ENCODE data around the gene HYKK.
A peak's percentile ranks its signal among the peaks of the same experiment; 100 is the strongest.
"Not testable (repeated sequence)": the region's sequence is repeated elsewhere in the genome, so short reads cannot be mapped to it uniquely, and the experiment has no call there.

Gene HYKK

GRCh38 chr15:78506971-78507830 lies at the start of gene HYKK:
TSS of gene HYKK (plus strand) at chr15:78507577. CDS start at chr15:78513089, 5,512 bp downstream.
- DNase-seq: peak; percentile 49

- no peak for DNase-seq
Measured at GRCh38 chr15:78460737-78461136, 46.6 kb upstream of the HYKK start.

GRCh38 chr15:78461171-78461888 lies 46.0 kb upstream of the HYKK start:
- DNase-seq: no peak

- no peak for DNase-seq
Measured at GRCh38 chr15:78469031-78469430, 38.3 kb upstream of the HYKK start.

- no peak for DNase-seq
Measured at GRCh38 chr15:78477295-78477694, 30.1 kb upstream of the HYKK start.

GRCh38 chr15:78479650-78480049 lies 27.7 kb upstream of the HYKK start:
- no peak for DNase-seq

GRCh38 chr15:78481917-78482316 lies 25.5 kb upstream of the HYKK start:
- no peak for DNase-seq

GRCh38 chr15:78492872-78493271 lies 14.5 kb upstream of the HYKK start:
- no peak for DNase-seq

GRCh38 chr15:78501857-78502256 lies 5.5 kb upstream of the HYKK start:
- no peak for DNase-seq

GRCh38 chr15:78502641-78503040 lies 4.7 kb upstream of the HYKK start:
- no peak for DNase-seq

GRCh38 chr15:78507831-78508160 lies 419 bp downstream of the HYKK start:
- no peak for DNase-seq

GRCh38 chr15:78508272-78508671 lies 895 bp downstream of the HYKK start:
- DNase-seq: no peak

- no peak for DNase-seq
Measured at GRCh38 chr15:78509726-78510312, 2.4 kb downstream of the HYKK start.

- not testable (repeated sequence) for DNase-seq
Measured at GRCh38 chr15:78520035-78520434, 12.7 kb downstream of the HYKK start.

GRCh38 chr15:78524230-78524629 lies 16.9 kb downstream of the HYKK start:
- DNase-seq: no peak

- no peak for DNase-seq
Measured at GRCh38 chr15:78527325-78527724, 19.9 kb downstream of the HYKK start.

- DNase-seq: no peak
Measured at GRCh38 chr15:78533331-78533730, 26.0 kb downstream of the HYKK start.

- DNase-seq: no peak
Measured at GRCh38 chr15:78536134-78536533, 28.8 kb downstream of the HYKK start.

- no peak for DNase-seq
Measured at GRCh38 chr15:78537266-78537905, 30.0 kb downstream of the HYKK start.

- DNase-seq: no peak
Measured at GRCh38 chr15:78538358-78538757, 31.0 kb downstream of the HYKK start.

GRCh38 chr15:78539464-78540140 lies 32.2 kb downstream of the HYKK start:
- DNase-seq: not testable (repeated sequence)

- peak; percentile 93 for DNase-seq
Measured at GRCh38 chr15:78540141-78540870, 32.9 kb downstream of the HYKK start, which contains the start of gene PSMA4. TSS of gene PSMA4 (plus strand) at chr15:78540444. CDS start at chr15:78541928, 1,484 bp downstream.

Measured in NK-92 treated with Interleukin-12 subunit alpha and Interleukin-12 subunit beta, amount 100 ng/mL, for 24 hours (cell line).